Measurements from ENCODE around the gene MS4A6A.

DNA sequence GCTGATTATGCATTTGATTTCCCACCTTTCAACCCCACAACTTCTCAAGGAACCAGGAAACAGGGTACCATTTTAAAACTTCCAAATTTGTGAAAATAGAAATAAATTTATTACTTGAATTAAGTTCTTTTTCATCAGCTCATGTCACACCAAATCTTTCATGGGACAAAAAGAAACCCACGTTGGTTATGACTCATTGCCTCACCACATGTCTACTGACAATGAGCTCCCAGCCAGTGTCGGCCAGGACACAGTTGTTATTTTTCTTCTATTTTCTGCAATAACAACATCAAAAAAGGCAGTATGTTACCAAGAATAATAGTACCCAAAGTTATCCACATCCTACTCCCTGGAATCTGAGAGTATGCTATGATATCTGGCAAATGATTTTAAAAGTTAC is 17.3 kb downstream of the MS4A6A start:
- TF ChIP-seq, protein P1, sequence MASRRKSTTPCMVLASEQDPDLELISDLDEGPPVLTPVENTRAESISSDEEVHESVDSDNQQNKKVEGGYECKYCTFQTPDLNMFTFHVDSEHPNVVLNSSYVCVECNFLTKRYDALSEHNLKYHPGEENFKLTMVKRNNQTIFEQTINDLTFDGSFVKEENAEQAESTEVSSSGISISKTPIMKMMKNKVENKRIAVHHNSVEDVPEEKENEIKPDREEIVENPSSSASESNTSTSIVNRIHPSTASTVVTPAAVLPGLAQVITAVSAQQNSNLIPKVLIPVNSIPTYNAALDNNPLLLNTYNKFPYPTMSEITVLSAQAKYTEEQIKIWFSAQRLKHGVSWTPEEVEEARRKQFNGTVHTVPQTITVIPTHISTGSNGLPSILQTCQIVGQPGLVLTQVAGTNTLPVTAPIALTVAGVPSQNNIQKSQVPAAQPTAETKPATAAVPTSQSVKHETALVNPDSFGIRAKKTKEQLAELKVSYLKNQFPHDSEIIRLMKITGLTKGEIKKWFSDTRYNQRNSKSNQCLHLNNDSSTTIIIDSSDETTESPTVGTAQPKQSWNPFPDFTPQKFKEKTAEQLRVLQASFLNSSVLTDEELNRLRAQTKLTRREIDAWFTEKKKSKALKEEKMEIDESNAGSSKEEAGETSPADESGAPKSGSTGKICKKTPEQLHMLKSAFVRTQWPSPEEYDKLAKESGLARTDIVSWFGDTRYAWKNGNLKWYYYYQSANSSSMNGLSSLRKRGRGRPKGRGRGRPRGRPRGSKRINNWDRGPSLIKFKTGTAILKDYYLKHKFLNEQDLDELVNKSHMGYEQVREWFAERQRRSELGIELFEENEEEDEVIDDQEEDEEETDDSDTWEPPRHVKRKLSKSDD (conservative IDR thresholded peaks at IDR 0.05; ENCODE audit: low read length) = no peak
- TF ChIP-seq KLF10 (CRISPR knock-in tag; IDR thresholded peaks at IDR 0.05) (no peak), POLR2A (conservative IDR thresholded peaks at IDR 0.05) (no peak), FOXP1 (CRISPR knock-in tag; IDR thresholded peaks at IDR 0.05) (no peak), RFX5 (IDR thresholded peaks at IDR 0.05; ENCODE audit: low read depth, low read length) (no peak), GATA2 (CRISPR knock-in tag; IDR thresholded peaks at IDR 0.05) (no peak)
- TF ChIP-seq, protein P2, sequence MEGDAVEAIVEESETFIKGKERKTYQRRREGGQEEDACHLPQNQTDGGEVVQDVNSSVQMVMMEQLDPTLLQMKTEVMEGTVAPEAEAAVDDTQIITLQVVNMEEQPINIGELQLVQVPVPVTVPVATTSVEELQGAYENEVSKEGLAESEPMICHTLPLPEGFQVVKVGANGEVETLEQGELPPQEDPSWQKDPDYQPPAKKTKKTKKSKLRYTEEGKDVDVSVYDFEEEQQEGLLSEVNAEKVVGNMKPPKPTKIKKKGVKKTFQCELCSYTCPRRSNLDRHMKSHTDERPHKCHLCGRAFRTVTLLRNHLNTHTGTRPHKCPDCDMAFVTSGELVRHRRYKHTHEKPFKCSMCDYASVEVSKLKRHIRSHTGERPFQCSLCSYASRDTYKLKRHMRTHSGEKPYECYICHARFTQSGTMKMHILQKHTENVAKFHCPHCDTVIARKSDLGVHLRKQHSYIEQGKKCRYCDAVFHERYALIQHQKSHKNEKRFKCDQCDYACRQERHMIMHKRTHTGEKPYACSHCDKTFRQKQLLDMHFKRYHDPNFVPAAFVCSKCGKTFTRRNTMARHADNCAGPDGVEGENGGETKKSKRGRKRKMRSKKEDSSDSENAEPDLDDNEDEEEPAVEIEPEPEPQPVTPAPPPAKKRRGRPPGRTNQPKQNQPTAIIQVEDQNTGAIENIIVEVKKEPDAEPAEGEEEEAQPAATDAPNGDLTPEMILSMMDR (IDR thresholded peaks at IDR 0.05 in 2 of 3, conservative IDR thresholded peaks at IDR 0.05 in 1 of 3; ENCODE audit: insufficient read depth in 2 of 3, low read depth in 1 of 3, low read length in 3 of 3) = no peak

Measured in K562 (cell line).